ENCODE results near the gene BACE1-AS. TPM values are rescaled to one million over a fixed set of nuclear protein-coding genes. Genes with fewer than 3 reads are reported as not detected.
"Not testable (repeated sequence)": the region's sequence is repeated elsewhere in the genome, so short reads cannot be mapped to it uniquely, and the experiment has no call there.

Gene BACE1-AS
- total RNA-seq, 1 donor from 2014 or later = 17.6 TPM

GRCh38 chr11:117271208-117271607 lies 19.9 kb upstream of the BACE1-AS start:
- Mint-ChIP-seq H3K27ac (ENCODE audit: unreplicated experiment) (peak overlapping the region; percentile 60), H3K36me3 (ENCODE audit: low read depth) (peaks cover 25% of the 10 kb centered on the region), H3K4me1 (peaks cover 14% of the 10 kb centered on the region), H3K4me3 (no peak overlapping the region), H3K9me3 (peaks cover 5% of the 10 kb centered on the region), H3K27me3 (ENCODE audit: low read depth) (no peaks in the 10 kb centered on the region)
- TF ChIP-seq CTCF (conservative IDR thresholded peaks at IDR 0.05) = no peak
- DNase-seq (ENCODE audit: low read depth, low spot score) = no peak

GRCh38 chr11:117272175-117272574 lies 19.0 kb upstream of the BACE1-AS start:
- DNase-seq (ENCODE audit: low read depth, low spot score); H3K4me3 Mint-ChIP-seq; H3K9me3 Mint-ChIP-seq; H3K27me3 Mint-ChIP-seq (ENCODE audit: low read depth); H3K27ac Mint-ChIP-seq (ENCODE audit: unreplicated experiment): not testable (repeated sequence)
- Mint-ChIP-seq H3K36me3 (ENCODE audit: low read depth) (peaks cover 22% of the 10 kb centered on the region), H3K4me1 (peaks cover 14% of the 10 kb centered on the region)

GRCh38 chr11:117273550-117274289 lies 17.4 kb upstream of the BACE1-AS start:
- Mint-ChIP-seq H3K4me3 (no peak overlapping the region), H3K36me3 (ENCODE audit: low read depth) (peaks cover 22% of the 10 kb centered on the region), H3K9me3 (peaks cover 5% of the 10 kb centered on the region), H3K4me1 (peaks cover 11% of the 10 kb centered on the region), H3K27me3 (ENCODE audit: low read depth) (no peaks in the 10 kb centered on the region), H3K27ac (ENCODE audit: unreplicated experiment) (no peak overlapping the region)
- no peak for TF ChIP-seq CTCF (conservative IDR thresholded peaks at IDR 0.05)
- DNase-seq (ENCODE audit: low read depth, low spot score) = no peak

GRCh38 chr11:117278347-117278746 lies 12.8 kb upstream of the BACE1-AS start:
- Mint-ChIP-seq H3K36me3 (ENCODE audit: low read depth) (peaks cover 21% of the 10 kb centered on the region), H3K4me3 (no peak overlapping the region), H3K27ac (ENCODE audit: unreplicated experiment) (no peak overlapping the region), H3K9me3 (peaks cover 2% of the 10 kb centered on the region), H3K4me1 (no peaks in the 10 kb centered on the region), H3K27me3 (ENCODE audit: low read depth) (no peaks in the 10 kb centered on the region)
- DNase-seq (ENCODE audit: low read depth, low spot score) = no peak
- no peak for TF ChIP-seq CTCF (conservative IDR thresholded peaks at IDR 0.05)

GRCh38 chr11:117279711-117280376 lies 11.3 kb upstream of the BACE1-AS start:
- H3K4me3 Mint-ChIP-seq = no peak overlapping the region
- no peaks in the 10 kb centered on the region for H3K9me3 Mint-ChIP-seq
- H3K36me3 Mint-ChIP-seq (ENCODE audit: low read depth) = peaks cover 20% of the 10 kb centered on the region
- H3K4me1 Mint-ChIP-seq = no peaks in the 10 kb centered on the region
- DNase-seq (ENCODE audit: low read depth, low spot score) = no peak
- no peaks in the 10 kb centered on the region for H3K27me3 Mint-ChIP-seq (ENCODE audit: low read depth)
- peak overlapping the region; percentile 65 for H3K27ac Mint-ChIP-seq (ENCODE audit: unreplicated experiment)
- TF ChIP-seq CTCF (conservative IDR thresholded peaks at IDR 0.05) = no peak

GRCh38 chr11:117281159-117281558 lies 10.0 kb upstream of the BACE1-AS start:
- H3K9me3 Mint-ChIP-seq = no peaks in the 10 kb centered on the region
- H3K27ac Mint-ChIP-seq (ENCODE audit: unreplicated experiment) = no peak overlapping the region
- peaks cover 16% of the 10 kb centered on the region for H3K36me3 Mint-ChIP-seq (ENCODE audit: low read depth)
- no peaks in the 10 kb centered on the region for H3K4me1 Mint-ChIP-seq
- H3K27me3 Mint-ChIP-seq (ENCODE audit: low read depth) = no peaks in the 10 kb centered on the region
- no peak for DNase-seq (ENCODE audit: low read depth, low spot score)
- TF ChIP-seq CTCF (conservative IDR thresholded peaks at IDR 0.05) = no peak
- H3K4me3 Mint-ChIP-seq = no peak overlapping the region
